Right atrium auricular region (tissue), 2 donors: ENCODE measurements around the gene HOXA3. TPM values are rescaled to one million over a fixed set of nuclear protein-coding genes. Genes with fewer than 3 reads are reported as not detected.

ENCODE experiments used
- DNase-seq: peaks from one replicate; pipeline ENCODE4 v3.0.0-alpha.2; 2019; ENCODE audit warnings: low spot score
- H3K27ac ChIP-seq, 2 donors: fragments of 200-600 bp; sonication (generic); 1 replicate in 1 of 2; 2 replicates in 1 of 2; pipeline ENCODE4 v1.5.1; 2016 to 2019
- H3K27me3 ChIP-seq, 2 donors: fragments of 200-600 bp; sonication (generic); one replicate each; pipeline versions ENCODE4 v1.5.1 to v1.6.0; 2017 to 2019
- H3K36me3 ChIP-seq: fragments of 200-600 bp; sonication (generic); one replicate; pipeline ENCODE4 v1.5.1; 2016
- H3K4me1 ChIP-seq, 2 donors: fragments of 200-600 bp; sonication (generic); one replicate each; pipeline versions ENCODE4 v1.5.1 to v1.6.0; 2017 to 2019
- H3K4me3 ChIP-seq, 2 donors: fragments of 200-600 bp; sonication (generic); 1 replicate in 1 of 2; 2 replicates in 1 of 2; pipeline ENCODE4 v1.5.1; 2017 to 2019; ENCODE audit warnings: mild to moderate bottlenecking in 1 of 2, moderate library complexity in 1 of 2
- H3K9me3 ChIP-seq, 2 donors: fragments of 200-600 bp; sonication (generic); one replicate each; pipeline ENCODE4 v1.5.1; 2019
- CTCF ChIP-seq, 2 donors: fragments of 200-600 bp; sonication (generic); IDR thresholded peaks; one replicate each; pipeline ENCODE4 v1.5.1; 2019; ENCODE audit warnings: antibody characterized with exemption in 2 of 2
- total RNA-seq, 2 donors: library from RNA; depleted of rRNA; stranded (reverse); fragments of >200 nt; gene quantifications; one replicate each; pipeline ENCODE4 v1.1.0, GENCODE V29; 2016

The HOXA3 gene
- total RNA-seq, 2 donors from 2014 or later, result 0.28 to 0.30 TPM

- Histone ChIP-seq H3K4me1 (peaks cover 0 to 48% of the 10 kb centered on the region in 2 donors), H3K27me3 (peaks cover 69 to 88% of the 10 kb centered on the region in 2 donors)
These were observed 13.7 kb upstream of the HOXA3 start for GRCh38 chr7:27165996-27166530.

GRCh38 chr7:27165089-27165995 is 13.0 kb upstream of the HOXA3 start, which contains the start of gene HOXA9:
HOXA9 (minus strand) TSS chr7:27165537; CDS start chr7:27165457, 80 bp downstream.
- peaks cover 65 to 90% of the 10 kb centered on the region in 2 donors for H3K27me3 ChIP-seq
- DNase-seq, result no peak
- no peak for TF ChIP-seq CTCF (IDR thresholded peaks at IDR 0.05)
- peaks cover 0 to 56% of the 10 kb centered on the region in 2 donors for H3K4me1 ChIP-seq
- H3K4me3 ChIP-seq, result peak within 1 kb of the TSS in 1 of 2 donors; percentile 26
- no peak within 1 kb of the TSS for H3K27ac ChIP-seq
- H3K9me3 ChIP-seq, result no peaks in the 10 kb centered on the region
- H3K36me3 ChIP-seq, result no peaks in the 10 kb centered on the region

More at GRCh38 chr7:27165996-27166530, 13.7 kb upstream of the HOXA3 start:
- TF ChIP-seq CTCF (IDR thresholded peaks at IDR 0.05), result no peak
- no peak overlapping the region for H3K27ac ChIP-seq
- no peak for DNase-seq
- no peak overlapping the region for H3K4me3 ChIP-seq
- H3K36me3 ChIP-seq, result no peaks in the 10 kb centered on the region
- H3K9me3 ChIP-seq, result no peaks in the 10 kb centered on the region

GRCh38 chr7:27164367-27165088 is 12.1 kb upstream of the HOXA3 start:
- peaks cover 0 to 53% of the 10 kb centered on the region in 2 donors for H3K4me1 ChIP-seq
- DNase-seq, result no peak
- H3K27ac ChIP-seq, result no peak overlapping the region
- no peaks in the 10 kb centered on the region for H3K36me3 ChIP-seq
- no peaks in the 10 kb centered on the region for H3K9me3 ChIP-seq
- peak overlapping the region in 1 of 2 donors; percentile 26 for H3K4me3 ChIP-seq
- H3K27me3 ChIP-seq, result peaks cover 62 to 88% of the 10 kb centered on the region in 2 donors
- no peak for TF ChIP-seq CTCF (IDR thresholded peaks at IDR 0.05)

- peaks cover 61 to 88% of the 10 kb centered on the region in 2 donors for H3K27me3 ChIP-seq
- no peak for DNase-seq
- peaks cover 0 to 50% of the 10 kb centered on the region in 2 donors for H3K4me1 ChIP-seq
- H3K9me3 ChIP-seq, result no peaks in the 10 kb centered on the region
- no peak for TF ChIP-seq CTCF (IDR thresholded peaks at IDR 0.05)
- no peak overlapping the region for H3K27ac ChIP-seq
- H3K36me3 ChIP-seq, result no peaks in the 10 kb centered on the region
- H3K4me3 ChIP-seq, result peak overlapping the region in 1 of 2 donors; percentile 11
These were observed 11.6 kb upstream of the HOXA3 start for GRCh38 chr7:27164045-27164366.

GRCh38 chr7:27163288-27164044 is 11.1 kb upstream of the HOXA3 start:
- no peaks in the 10 kb centered on the region for H3K9me3 ChIP-seq
- H3K27ac ChIP-seq, result no peak overlapping the region
- no peak for DNase-seq
- H3K4me1 ChIP-seq, result peaks cover 0 to 53% of the 10 kb centered on the region in 2 donors
- no peaks in the 10 kb centered on the region for H3K36me3 ChIP-seq
- H3K27me3 ChIP-seq, result peaks cover 60 to 88% of the 10 kb centered on the region in 2 donors
- no peak for TF ChIP-seq CTCF (IDR thresholded peaks at IDR 0.05)
- H3K4me3 ChIP-seq, result no peak overlapping the region
